ENCODE results near the gene GAB2. TPM values are rescaled to one million over a fixed set of nuclear protein-coding genes. Genes with fewer than 3 reads are reported as not detected.

The GAB2 gene
- total RNA-seq, 3 donors from 2014 or later: 21.5 to 36.1 (median 26.6) TPM

DNA sequence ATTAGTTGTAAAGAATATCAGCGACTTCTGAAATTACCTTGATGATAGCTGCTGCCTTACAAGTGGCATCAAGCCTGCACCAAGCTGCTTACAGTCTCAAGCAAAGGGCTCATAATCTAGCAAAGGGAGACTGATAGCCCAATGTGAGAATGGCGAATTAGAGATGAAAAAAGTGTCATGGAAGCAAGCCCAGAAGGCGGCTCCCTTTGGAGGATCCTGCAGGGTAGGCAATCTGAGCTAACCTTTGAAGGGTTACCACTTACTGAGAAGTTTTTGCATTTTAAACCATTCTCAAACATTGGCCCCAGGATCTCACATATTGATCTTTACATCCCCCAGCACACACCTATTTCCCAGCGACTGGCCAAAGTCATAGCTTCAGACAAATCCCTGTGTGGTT is 18.5 kb downstream of the GAB2 start:
- DNase-seq (no peak), ATAC-seq (no peak)
- intact Hi-C loops (cut with DNase I, micrococcal nuclease): no loop called here
- Histone ChIP-seq H3K36me3 (ENCODE audit: low read depth) (no peaks in the 10 kb centered on the region), H3K4me3 (no peak overlapping the region), H3K4me1 (ENCODE audit: low read depth) (no peaks in the 10 kb centered on the region), H3K9me3 (no peaks in the 10 kb centered on the region)
- TF ChIP-seq CTCF (IDR thresholded peaks at IDR 0.05): no peak

GRCh38 chr11:78398715-78399114 is 18.9 kb downstream of the GAB2 start:
- intact Hi-C loops (cut with DNase I, micrococcal nuclease): no loop called here
- no peak for TF ChIP-seq CTCF (IDR thresholded peaks at IDR 0.05)
- no peaks in the 10 kb centered on the region for H3K4me1 ChIP-seq (ENCODE audit: low read depth)
- no peaks in the 10 kb centered on the region for H3K9me3 ChIP-seq
- no peak for DNase-seq
- no peak overlapping the region for H3K4me3 ChIP-seq
- ATAC-seq: no peak
- no peaks in the 10 kb centered on the region for H3K36me3 ChIP-seq (ENCODE audit: low read depth)

- Histone ChIP-seq H3K4me3 (no peak overlapping the region), H3K4me1 (ENCODE audit: low read depth) (no peaks in the 10 kb centered on the region), H3K36me3 (ENCODE audit: low read depth) (no peaks in the 10 kb centered on the region), H3K9me3 (no peaks in the 10 kb centered on the region)
- ATAC-seq (peak; percentile 60), DNase-seq (no peak)
- TF ChIP-seq CTCF (IDR thresholded peaks at IDR 0.05): no peak
- intact Hi-C loops (cut with DNase I, micrococcal nuclease): no loop called here
Observed at GRCh38 chr11:78397398-78397797, 20.2 kb downstream of the GAB2 start.

DNA sequence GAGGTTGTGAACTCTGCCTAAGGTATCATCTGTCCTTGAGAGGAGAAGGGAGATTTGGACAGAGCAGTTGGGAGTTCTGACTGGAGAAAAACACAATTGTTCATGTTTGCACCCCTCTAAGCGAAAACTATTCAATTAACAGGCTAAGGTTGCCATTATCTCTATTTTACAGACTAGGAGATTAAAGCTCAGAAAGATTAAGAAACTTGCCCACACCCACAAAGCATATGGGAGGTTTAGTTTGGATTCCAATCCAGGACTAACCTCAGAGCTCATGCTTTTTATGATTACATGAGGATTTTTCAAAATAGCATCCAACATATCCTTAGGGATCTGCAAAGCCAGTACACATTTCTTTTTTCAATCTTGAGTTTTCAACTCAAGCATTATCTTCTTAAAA is 22.0 kb downstream of the GAB2 start:
- no peaks in the 10 kb centered on the region for H3K36me3 ChIP-seq (ENCODE audit: low read depth)
- no peak for DNase-seq
- no peak overlapping the region for H3K4me3 ChIP-seq
- no peak for TF ChIP-seq CTCF (IDR thresholded peaks at IDR 0.05)
- H3K4me1 ChIP-seq (ENCODE audit: low read depth): peaks cover under 1% of the 10 kb centered on the region
- intact Hi-C loops (cut with DNase I, micrococcal nuclease): no loop called here
- no peak for ATAC-seq
- no peaks in the 10 kb centered on the region for H3K9me3 ChIP-seq

DNA sequence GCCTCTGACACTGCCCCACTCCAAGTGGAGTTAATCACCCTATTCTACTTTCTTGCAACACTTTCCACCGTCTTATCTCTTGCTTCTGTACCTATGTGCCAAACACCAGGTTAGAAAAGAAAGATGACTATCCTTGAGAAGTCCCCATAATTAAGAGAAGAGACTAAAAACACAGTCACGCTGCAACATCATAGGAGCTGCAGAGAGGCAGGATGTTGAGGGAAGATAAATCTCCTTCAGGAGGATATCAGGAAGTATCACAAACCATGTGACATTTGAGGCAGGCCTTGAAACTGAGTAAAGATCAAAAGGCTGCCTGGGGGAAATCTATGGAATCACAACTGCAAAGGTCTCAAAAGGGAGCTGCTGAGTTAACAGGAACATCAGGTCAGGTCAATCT is 24.8 kb downstream of the GAB2 start:
- peak; percentile 31 for ATAC-seq
- H3K4me1 ChIP-seq (ENCODE audit: low read depth): peaks cover 6% of the 10 kb centered on the region

More for the DNA sequence above, 24.8 kb downstream of the GAB2 start:
- intact Hi-C loops (cut with DNase I, micrococcal nuclease): no loop called here
- no peak for DNase-seq
- Histone ChIP-seq H3K36me3 (ENCODE audit: low read depth) (no peaks in the 10 kb centered on the region), H3K4me3 (no peak overlapping the region), H3K9me3 (no peaks in the 10 kb centered on the region)
- TF ChIP-seq CTCF (IDR thresholded peaks at IDR 0.05): no peak
